ENCODE measurements around the gene JAKMIP3. TPM values are rescaled to one million over a fixed set of nuclear protein-coding genes. Genes with fewer than 3 reads are reported as not detected.

The JAKMIP3 gene
- total RNA-seq, 4 donors from 2014 or later, result 0.04 to 0.19 (median 0.13) TPM; not detected in 1

- H3K27ac ChIP-seq, result no peak overlapping the region
- no peaks in the 10 kb centered on the region for H3K27me3 ChIP-seq
- 51 to 55% methylated on average over 5 to 6 of the region's 7 CpGs for WGBS, 2 donors
- TF ChIP-seq CTCF (IDR thresholded peaks at IDR 0.05) (no peak), POLR2A (IDR thresholded peaks at IDR 0.05) (no peak)
- no peak for DNase-seq
- intact Hi-C loops (cut with DNase I), result no loop called here
- H3K4me3 ChIP-seq, result no peak overlapping the region
- H3K4me1 ChIP-seq, result no peaks in the 10 kb centered on the region
- no peaks in the 10 kb centered on the region for H3K36me3 ChIP-seq
- no peaks in the 10 kb centered on the region for H3K9me3 ChIP-seq
These were observed 37.6 kb downstream of the JAKMIP3 start for GRCh38 chr10:132103116-132103910.

GRCh38 chr10:132104062-132104461 is 38.3 kb downstream of the JAKMIP3 start:
- Histone ChIP-seq H3K4me1 (no peaks in the 10 kb centered on the region), H3K4me3 (no peak overlapping the region), H3K9me3 (no peaks in the 10 kb centered on the region), H3K27me3 (no peaks in the 10 kb centered on the region), H3K27ac (no peak overlapping the region), H3K36me3 (no peaks in the 10 kb centered on the region)
- no peak for TF ChIP-seq POLR2A (IDR thresholded peaks at IDR 0.05)
- no peak for TF ChIP-seq CTCF (IDR thresholded peaks at IDR 0.05)
- intact Hi-C loops (cut with DNase I), result no loop called here
- 81 to 82% methylated on average over 3 to 10 of the region's 13 CpGs for WGBS, 2 donors
- no peak for DNase-seq

GRCh38 chr10:132104471-132105301 is 38.9 kb downstream of the JAKMIP3 start:
- TF ChIP-seq CTCF (IDR thresholded peaks at IDR 0.05), result no peak
- no peak for TF ChIP-seq POLR2A (IDR thresholded peaks at IDR 0.05)
- no peak for DNase-seq
- 80 to 83% methylated on average over 1 of the region's 27 CpGs for WGBS, 2 donors
- intact Hi-C loops (cut with DNase I), result no loop called here
- no peaks in the 10 kb centered on the region for H3K9me3 ChIP-seq
- H3K36me3 ChIP-seq, result no peaks in the 10 kb centered on the region
- H3K27me3 ChIP-seq, result no peaks in the 10 kb centered on the region
- H3K4me1 ChIP-seq, result no peaks in the 10 kb centered on the region
- H3K4me3 ChIP-seq, result no peak overlapping the region
- no peak overlapping the region for H3K27ac ChIP-seq

GRCh38 chr10:132105302-132105995 is 39.7 kb downstream of the JAKMIP3 start:
- no peak for TF ChIP-seq CTCF (IDR thresholded peaks at IDR 0.05)
- no peak for TF ChIP-seq POLR2A (IDR thresholded peaks at IDR 0.05)
- intact Hi-C loops (cut with DNase I), result no loop called here
- Histone ChIP-seq H3K9me3 (no peaks in the 10 kb centered on the region), H3K4me3 (no peak overlapping the region), H3K27me3 (peaks cover 0 to 4% (median 0%) of the 10 kb centered on the region in 4 donors), H3K4me1 (no peaks in the 10 kb centered on the region), H3K27ac (no peak overlapping the region), H3K36me3 (no peaks in the 10 kb centered on the region)
- no peak for DNase-seq
- WGBS, 2 donors, result 75 to 80% methylated on average over 8 to 14 of the region's 14 CpGs

All from esophagus squamous epithelium (tissue), 5 donors.